Neural cell (in vitro differentiated cells): ENCODE results near the gene SCN1A. TPM values are rescaled to one million over a fixed set of nuclear protein-coding genes. Genes with fewer than 3 reads are reported as not detected.

ENCODE experiments used
- H2AFZ ChIP-seq: fragments of 200-600, 300-800 bp; sonication (generic), shearing (Covaris generic); 2 replicates; pipeline ENCODE4 v1.6.0; 2014; ENCODE audit warnings: low read depth, mild to moderate bottlenecking, antibody characterized with exemption, low read length, moderate library complexity
- H3F3A ChIP-seq: fragments of 200-600 bp; shearing (Covaris generic); 2 replicates; pipeline ENCODE4 v1.6.1; 2016; ENCODE audit warnings: mild to moderate bottlenecking, moderate library complexity, mixed read lengths, antibody characterized with exemption, low read length; ENCODE audit not compliant: insufficient read depth, poor library complexity, severe bottlenecking
- H3K27ac ChIP-seq: fragments of 200-600, 300-800 bp; sonication (generic), shearing (Covaris generic); 2 replicates; pipeline ENCODE4 v1.5.1; 2014; ENCODE audit warnings: mild to moderate bottlenecking, low read length, moderate library complexity
- H3K27me3 ChIP-seq: fragments of 300-800, 200-600 bp; sonication (generic), shearing (Covaris generic); 2 replicates; pipeline ENCODE4 v1.6.0; 2014; ENCODE audit warnings: mild to moderate bottlenecking, low read depth, low read length, moderate library complexity; ENCODE audit not compliant: insufficient read depth
- H3K36me3 ChIP-seq: fragments of 300-800, 200-600 bp; sonication (generic), shearing (Covaris generic); 2 replicates; pipeline ENCODE4 v1.5.1; 2014; ENCODE audit warnings: mild to moderate bottlenecking, antibody characterized with exemption, low read length, moderate library complexity; ENCODE audit not compliant: insufficient read depth
- H3K4me2 ChIP-seq: fragments of 300-800, 200-600 bp; sonication (generic), shearing (Covaris generic); 2 replicates; pipeline ENCODE4 v1.6.0; 2014; ENCODE audit warnings: mild to moderate bottlenecking, low read length
- H3K4me3 ChIP-seq: fragments of 300-800, 200-600 bp; sonication (generic), shearing (Covaris generic); 2 replicates; pipeline ENCODE4 v1.5.1; 2014; ENCODE audit warnings: mild to moderate bottlenecking, low read length, moderate library complexity
- H3K79me2 ChIP-seq: fragments of 200-600 bp; shearing (Covaris generic); replicated peaks from 2 replicates; pipeline ENCODE4 v1.6.0; 2014; ENCODE audit warnings: mild to moderate bottlenecking, low read length, moderate library complexity; ENCODE audit not compliant: insufficient read depth
- H3K9ac ChIP-seq: fragments of 300-800, 200-600 bp; sonication (generic), shearing (Covaris generic); 2 replicates; pipeline ENCODE4 v1.6.1; 2016; ENCODE audit warnings: mild to moderate bottlenecking, low read length, mixed read lengths
- H3K9me2 ChIP-seq: fragments of 200-600 bp; shearing (Covaris generic); 2 replicates; pipeline ENCODE4 v1.6.1; 2016; ENCODE audit warnings: mild to moderate bottlenecking, low read length, mixed read lengths; ENCODE audit not compliant: insufficient read depth
- H3K9me3 ChIP-seq: fragments of 200-600, 300-800 bp; sonication (generic), shearing (Covaris generic); 2 replicates; pipeline ENCODE4 v1.6.1; 2016; ENCODE audit warnings: mild to moderate bottlenecking, mixed run types, low read length, moderate library complexity, mixed read lengths
- H4K20me1 ChIP-seq: fragments of 200-600 bp; shearing (Covaris generic); 2 replicates; pipeline ENCODE4 v1.6.1; 2016; ENCODE audit warnings: mild to moderate bottlenecking, mixed run types; ENCODE audit not compliant: insufficient read depth
- CTCF ChIP-seq: fragments of 450-650 bp; IDR thresholded peaks from 2 replicates; pipeline ENCODE4 v1.5.1; 2014; ENCODE audit warnings: antibody characterized with exemption, mild to moderate bottlenecking, moderate library complexity; ENCODE audit not compliant: poor library complexity, severe bottlenecking
- EP300 ChIP-seq: fragments of 450-650 bp; conservative IDR thresholded peaks from 2 replicates; pipeline ENCODE4 v1.6.1; 2014; ENCODE audit warnings: antibody characterized with exemption, mild to moderate bottlenecking, moderate library complexity; ENCODE audit not compliant: poor library complexity, severe bottlenecking
- EZH2 ChIP-seq: fragments of 200-600, 300-800 bp; shearing (Covaris generic), sonication (generic); IDR thresholded peaks from 2 replicates; pipeline ENCODE4 v1.6.1; 2014; ENCODE audit warnings: antibody characterized with exemption, low read length, borderline replicate concordance, mild to moderate bottlenecking; ENCODE audit not compliant: insufficient read depth, poor library complexity, severe bottlenecking
- MXI1 ChIP-seq: fragments of 450-650 bp; conservative IDR thresholded peaks from 2 replicates; pipeline ENCODE4 v1.6.1; 2014; ENCODE audit warnings: antibody characterized with exemption, mild to moderate bottlenecking; ENCODE audit not compliant: poor library complexity, severe bottlenecking
- POLR2AphosphoS5 ChIP-seq: IDR thresholded peaks from 2 replicates; pipeline ENCODE4 v1.6.1; 2012
- RAD21 ChIP-seq: fragments of 450-650 bp; conservative IDR thresholded peaks from 2 replicates; pipeline ENCODE4 v1.6.1; 2014; ENCODE audit warnings: antibody characterized with exemption, mild to moderate bottlenecking, moderate library complexity
- REST ChIP-seq: IDR thresholded peaks from 2 replicates; pipeline ENCODE4 v1.6.1; 2012; ENCODE audit warnings: borderline replicate concordance
- SMC3 ChIP-seq: fragments of 450-650 bp; conservative IDR thresholded peaks from 2 replicates; pipeline ENCODE4 v1.6.1; 2014; ENCODE audit warnings: antibody characterized with exemption, mild to moderate bottlenecking, moderate library complexity; ENCODE audit not compliant: poor library complexity
- TAF1 ChIP-seq: IDR thresholded peaks from 2 replicates; pipeline ENCODE4 v1.6.1; 2012; ENCODE audit warnings: low read depth
- polyA plus RNA-seq: library from polyadenylated mRNA; depleted of rRNA; stranded (reverse); fragments of >200 nt; gene quantifications from 2 replicates; pipeline ENCODE4 v1.2.3, GENCODE V29; 2014

Gene SCN1A
- polyA plus RNA-seq, 1 donor from 2014 or later: 1.0 TPM

GRCh38 chr2:166084301-166084700 is 43.5 kb downstream of the SCN1A start:
- Histone ChIP-seq H4K20me1 (no peaks in the 10 kb centered on the region), H3K27ac (no peak overlapping the region), H3K9me3 (no peaks in the 10 kb centered on the region), H3K4me2 (no peak overlapping the region), H3K9ac (no peak overlapping the region), H3K9me2 (no peaks in the 10 kb centered on the region), H3K36me3 (no peaks in the 10 kb centered on the region), H3K79me2 (no peaks in the 10 kb centered on the region), H3F3A (no peaks in the 10 kb centered on the region), H2AFZ (no peak overlapping the region), H3K27me3 (no peaks in the 10 kb centered on the region), H3K4me3 (no peak overlapping the region)
- TF ChIP-seq EP300: no peak
- TF ChIP-seq EZH2: no peak
- no peak for TF ChIP-seq SMC3
- TF ChIP-seq TAF1: no peak
- no peak for TF ChIP-seq MXI1
- no peak for TF ChIP-seq REST
- no peak for TF ChIP-seq RAD21

GRCh38 chr2:166082736-166083135 is 45.1 kb downstream of the SCN1A start:
- no peaks in the 10 kb centered on the region for H4K20me1 ChIP-seq
- H3K27ac ChIP-seq: no peak overlapping the region
- H3K27me3 ChIP-seq: no peaks in the 10 kb centered on the region
- no peak overlapping the region for H3K4me2 ChIP-seq
- no peak overlapping the region for H3K9ac ChIP-seq
- no peak overlapping the region for H3K4me3 ChIP-seq
- H3K9me2 ChIP-seq: no peaks in the 10 kb centered on the region
- no peak for TF ChIP-seq REST
- no peak for TF ChIP-seq EP300
- TF ChIP-seq CTCF: no peak
- TF ChIP-seq SMC3: no peak
- TF ChIP-seq MXI1: no peak
- no peak for TF ChIP-seq POLR2AphosphoS5
- TF ChIP-seq RAD21: no peak
- no peak for TF ChIP-seq EZH2
- TF ChIP-seq TAF1: no peak
- H3K9me3 ChIP-seq: no peaks in the 10 kb centered on the region
- no peaks in the 10 kb centered on the region for H3K36me3 ChIP-seq
- no peaks in the 10 kb centered on the region for H3F3A ChIP-seq
- no peaks in the 10 kb centered on the region for H3K79me2 ChIP-seq
- no peak overlapping the region for H2AFZ ChIP-seq
